ENCODE measurements around the gene SEMA4D.

The SEMA4D gene

GRCh38 chr9:89436326-89436725 is 61.6 kb downstream of the SEMA4D start:
- Histone ChIP-seq H3K4me3 (replicated peaks; ENCODE audit: low read depth, low read length) (no peak overlapping the region), H3K27me3 (replicated peaks; ENCODE audit: control insufficient read depth, insufficient read depth, low read length) (no peaks in the 10 kb centered on the region), H3K36me3 (ENCODE audit: control insufficient read depth, insufficient read depth, low read length) (peaks cover 9% of the 10 kb centered on the region)
- TF ChIP-seq CTCF (IDR thresholded peaks at IDR 0.05; ENCODE audit: insufficient read depth, low read length, poor library complexity, severe bottlenecking), result no peak
- no peak for DNase-seq (ENCODE audit: extremely low read depth, insufficient read length)

- no peak for TF ChIP-seq CTCF (IDR thresholded peaks at IDR 0.05; ENCODE audit: insufficient read depth, low read length, poor library complexity, severe bottlenecking)
- H3K36me3 ChIP-seq (ENCODE audit: control insufficient read depth, insufficient read depth, low read length), result peaks cover 7% of the 10 kb centered on the region
- H3K4me3 ChIP-seq (replicated peaks; ENCODE audit: low read depth, low read length), result no peak overlapping the region
- no peaks in the 10 kb centered on the region for H3K27me3 ChIP-seq (replicated peaks; ENCODE audit: control insufficient read depth, insufficient read depth, low read length)
- no peak for DNase-seq (ENCODE audit: extremely low read depth, insufficient read length)
Measured at GRCh38 chr9:89435071-89435823, 62.7 kb downstream of the SEMA4D start.

- TF ChIP-seq CTCF (IDR thresholded peaks at IDR 0.05; ENCODE audit: insufficient read depth, low read length, poor library complexity, severe bottlenecking), result no peak
- Histone ChIP-seq H3K4me3 (replicated peaks; ENCODE audit: low read depth, low read length) (no peak overlapping the region), H3K36me3 (ENCODE audit: control insufficient read depth, insufficient read depth, low read length) (peaks cover 7% of the 10 kb centered on the region), H3K27me3 (replicated peaks; ENCODE audit: control insufficient read depth, insufficient read depth, low read length) (no peaks in the 10 kb centered on the region)
- no peak for DNase-seq (ENCODE audit: extremely low read depth, insufficient read length)
Measured at GRCh38 chr9:89434636-89435035, 63.3 kb downstream of the SEMA4D start.

GRCh38 chr9:89433826-89434225 is 64.1 kb downstream of the SEMA4D start:
- no peak for TF ChIP-seq CTCF (IDR thresholded peaks at IDR 0.05; ENCODE audit: insufficient read depth, low read length, poor library complexity, severe bottlenecking)
- no peaks in the 10 kb centered on the region for H3K27me3 ChIP-seq (replicated peaks; ENCODE audit: control insufficient read depth, insufficient read depth, low read length)
- peaks cover 7% of the 10 kb centered on the region for H3K36me3 ChIP-seq (ENCODE audit: control insufficient read depth, insufficient read depth, low read length)
- DNase-seq (ENCODE audit: extremely low read depth, insufficient read length), result no peak
- no peak overlapping the region for H3K4me3 ChIP-seq (replicated peaks; ENCODE audit: low read depth, low read length)

- H3K36me3 ChIP-seq (ENCODE audit: control insufficient read depth, insufficient read depth, low read length), result peaks cover 9% of the 10 kb centered on the region
- TF ChIP-seq CTCF (IDR thresholded peaks at IDR 0.05; ENCODE audit: insufficient read depth, low read length, poor library complexity, severe bottlenecking), result no peak
- no peak for DNase-seq (ENCODE audit: extremely low read depth, insufficient read length)
- H3K27me3 ChIP-seq (replicated peaks; ENCODE audit: control insufficient read depth, insufficient read depth, low read length), result no peaks in the 10 kb centered on the region
- no peak overlapping the region for H3K4me3 ChIP-seq (replicated peaks; ENCODE audit: low read depth, low read length)
Measured at GRCh38 chr9:89432986-89433530, 64.9 kb downstream of the SEMA4D start.

All from GM06990 (cell line).